GM12875 (cell line): Measurements from ENCODE around the gene CRB2.

Experiments
- H3K4me3 ChIP-seq: one replicate; pipeline ENCODE4 v1.5.1; 2011; ENCODE audit warnings: low read depth, low read length, control low read depth
- TF ChIP-seq, protein P1 (sequence below): IDR thresholded peaks from 2 replicates; pipeline ENCODE4 v1.5.1; 2011; ENCODE audit warnings: low read depth, mild to moderate bottlenecking, control low read depth, inconsistent platforms, low read length, moderate library complexity, borderline replicate concordance; ENCODE audit not compliant: insufficient read depth

The CRB2 gene

DNA sequence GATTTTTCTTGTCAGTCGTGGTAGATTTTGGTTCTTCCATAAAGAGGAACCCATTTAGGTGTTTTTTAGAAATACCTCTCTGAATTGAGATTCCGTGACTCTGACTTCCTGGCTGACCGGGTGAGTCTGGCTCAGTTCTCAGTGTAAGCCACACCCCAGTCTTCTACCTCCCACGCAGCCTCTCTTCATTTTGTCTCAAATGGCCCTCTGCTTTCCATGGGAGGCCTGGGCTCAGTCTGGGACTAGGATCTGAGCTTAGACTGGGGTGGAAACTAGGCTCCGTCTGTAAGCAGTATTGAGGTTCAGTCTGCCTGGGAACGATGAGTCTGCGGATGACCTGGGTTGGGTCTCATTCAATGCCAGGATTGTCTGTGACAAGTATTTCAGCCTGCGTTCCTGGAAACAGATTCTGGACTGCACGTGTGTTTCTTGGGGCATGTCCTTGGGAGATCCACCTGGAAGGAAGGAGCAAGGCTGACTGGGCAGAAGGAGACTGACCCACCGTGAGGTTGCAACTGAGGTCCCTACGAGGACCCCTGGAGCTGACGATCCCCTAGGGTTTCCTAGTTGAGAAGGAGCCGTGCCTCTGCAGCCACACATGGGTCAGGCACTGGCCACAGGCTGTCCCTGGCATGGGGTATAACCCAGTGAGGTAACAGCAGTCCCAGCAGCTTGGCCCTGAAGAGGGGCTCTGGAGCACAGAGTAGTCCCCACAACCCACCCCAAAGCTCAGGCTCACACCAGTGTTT, 12.4 kb upstream of the CRB2 start:
- TF ChIP-seq, protein P1, sequence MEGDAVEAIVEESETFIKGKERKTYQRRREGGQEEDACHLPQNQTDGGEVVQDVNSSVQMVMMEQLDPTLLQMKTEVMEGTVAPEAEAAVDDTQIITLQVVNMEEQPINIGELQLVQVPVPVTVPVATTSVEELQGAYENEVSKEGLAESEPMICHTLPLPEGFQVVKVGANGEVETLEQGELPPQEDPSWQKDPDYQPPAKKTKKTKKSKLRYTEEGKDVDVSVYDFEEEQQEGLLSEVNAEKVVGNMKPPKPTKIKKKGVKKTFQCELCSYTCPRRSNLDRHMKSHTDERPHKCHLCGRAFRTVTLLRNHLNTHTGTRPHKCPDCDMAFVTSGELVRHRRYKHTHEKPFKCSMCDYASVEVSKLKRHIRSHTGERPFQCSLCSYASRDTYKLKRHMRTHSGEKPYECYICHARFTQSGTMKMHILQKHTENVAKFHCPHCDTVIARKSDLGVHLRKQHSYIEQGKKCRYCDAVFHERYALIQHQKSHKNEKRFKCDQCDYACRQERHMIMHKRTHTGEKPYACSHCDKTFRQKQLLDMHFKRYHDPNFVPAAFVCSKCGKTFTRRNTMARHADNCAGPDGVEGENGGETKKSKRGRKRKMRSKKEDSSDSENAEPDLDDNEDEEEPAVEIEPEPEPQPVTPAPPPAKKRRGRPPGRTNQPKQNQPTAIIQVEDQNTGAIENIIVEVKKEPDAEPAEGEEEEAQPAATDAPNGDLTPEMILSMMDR = no peak
- peak overlapping the region; percentile 8 for H3K4me3 ChIP-seq

DNA sequence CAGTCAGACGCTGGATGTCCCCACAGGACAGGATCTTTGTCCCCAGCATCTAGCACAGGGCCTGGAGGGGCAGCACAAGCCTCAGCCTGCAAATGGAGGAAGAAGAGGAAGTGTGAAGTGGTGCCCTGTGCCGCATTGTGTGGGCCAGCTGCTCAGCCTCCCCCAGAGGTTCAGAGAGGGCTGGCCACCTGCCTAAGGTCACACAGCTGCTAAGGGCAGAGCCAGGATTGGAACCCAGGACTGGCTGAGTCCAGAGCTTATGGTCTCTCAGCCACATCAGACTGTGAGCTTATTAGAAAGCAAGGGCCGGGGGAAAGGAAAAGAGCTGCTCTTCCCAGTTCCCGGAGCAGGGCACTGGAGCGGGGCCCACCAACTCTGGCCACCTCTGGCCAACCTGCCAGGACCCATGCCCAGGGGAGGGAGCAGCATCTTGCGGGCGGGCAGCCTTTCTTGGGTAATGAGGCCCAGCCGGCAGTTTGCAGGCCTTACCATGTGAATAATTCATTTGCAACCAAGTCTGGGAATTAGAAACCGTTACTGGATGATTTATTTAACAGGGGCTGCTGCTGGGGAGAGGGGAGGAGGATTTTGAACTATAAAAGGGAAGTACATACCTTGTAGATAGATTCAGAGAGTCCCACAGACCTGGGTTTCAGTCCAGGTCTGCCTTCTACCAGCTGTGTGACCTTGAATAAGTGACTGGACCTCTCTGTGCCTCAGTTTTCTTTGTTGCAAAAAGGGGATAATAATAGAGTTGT, 11.6 kb upstream of the CRB2 start:
- TF ChIP-seq, protein P1 = no peak
- H3K4me3 ChIP-seq = no peak overlapping the region

DNA sequence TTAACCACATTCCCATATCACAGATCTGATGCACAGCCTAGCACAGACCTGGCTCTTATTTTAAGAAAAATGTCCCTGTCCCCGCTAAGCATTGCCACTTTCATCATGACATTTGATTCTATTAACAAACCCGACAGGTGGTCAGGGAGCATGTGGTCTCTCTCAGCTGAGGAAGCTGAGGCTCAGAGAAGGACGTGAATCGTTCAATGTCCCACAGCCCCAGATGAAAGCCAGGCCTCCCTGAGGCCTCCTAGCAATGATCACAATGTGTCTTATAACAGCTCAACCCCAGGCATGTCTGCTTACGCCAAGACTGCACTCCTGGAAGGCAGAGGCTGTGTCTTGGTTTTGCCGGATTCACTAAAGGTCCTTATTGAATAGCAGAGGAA, 10.4 kb upstream of the CRB2 start:
- TF ChIP-seq, protein P1 = no peak
- H3K4me3 ChIP-seq = no peak overlapping the region

DNA sequence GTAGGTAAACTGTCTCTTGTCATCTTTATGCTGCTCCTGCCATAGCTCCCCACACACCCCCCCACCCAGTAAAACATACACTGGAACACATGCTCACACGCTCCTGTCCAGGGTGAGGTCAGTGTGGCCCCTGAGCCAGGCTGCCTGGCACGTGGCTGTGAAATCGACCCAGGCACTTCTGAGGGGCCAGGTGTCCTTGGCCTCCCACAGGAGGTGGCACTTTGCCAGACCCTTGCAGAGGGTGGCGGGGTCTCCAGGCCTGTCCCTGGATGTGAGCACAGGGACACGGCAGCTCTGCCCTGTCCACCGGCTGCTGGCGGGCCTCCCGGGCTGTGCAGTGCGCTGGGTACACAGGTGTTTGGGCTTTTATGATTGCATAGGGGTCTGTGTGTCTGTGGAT, 10.0 kb upstream of the CRB2 start:
- TF ChIP-seq, protein P1 = no peak
- H3K4me3 ChIP-seq = no peak overlapping the region

DNA sequence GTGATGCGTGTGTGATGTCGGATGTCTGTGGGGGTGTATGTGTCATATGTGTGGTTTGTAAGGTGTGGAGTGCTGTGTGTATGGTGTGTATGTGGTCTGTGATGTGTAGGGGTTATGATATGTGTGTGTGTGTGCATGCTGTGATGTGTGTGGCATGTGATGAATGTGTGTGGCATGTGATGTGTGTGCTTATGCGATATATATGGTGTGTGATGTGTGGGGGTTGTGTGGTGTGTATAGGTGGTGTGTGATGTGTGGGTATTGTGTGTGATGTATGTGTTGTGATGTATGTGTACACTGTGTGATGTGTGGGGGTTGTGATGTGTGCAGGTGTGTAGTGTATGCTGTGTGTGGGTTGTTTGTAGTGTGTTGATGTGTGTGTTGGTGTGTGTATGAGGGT, 9.2 kb upstream of the CRB2 start:
- no peak overlapping the region for H3K4me3 ChIP-seq
- TF ChIP-seq, protein P1 = no peak

DNA sequence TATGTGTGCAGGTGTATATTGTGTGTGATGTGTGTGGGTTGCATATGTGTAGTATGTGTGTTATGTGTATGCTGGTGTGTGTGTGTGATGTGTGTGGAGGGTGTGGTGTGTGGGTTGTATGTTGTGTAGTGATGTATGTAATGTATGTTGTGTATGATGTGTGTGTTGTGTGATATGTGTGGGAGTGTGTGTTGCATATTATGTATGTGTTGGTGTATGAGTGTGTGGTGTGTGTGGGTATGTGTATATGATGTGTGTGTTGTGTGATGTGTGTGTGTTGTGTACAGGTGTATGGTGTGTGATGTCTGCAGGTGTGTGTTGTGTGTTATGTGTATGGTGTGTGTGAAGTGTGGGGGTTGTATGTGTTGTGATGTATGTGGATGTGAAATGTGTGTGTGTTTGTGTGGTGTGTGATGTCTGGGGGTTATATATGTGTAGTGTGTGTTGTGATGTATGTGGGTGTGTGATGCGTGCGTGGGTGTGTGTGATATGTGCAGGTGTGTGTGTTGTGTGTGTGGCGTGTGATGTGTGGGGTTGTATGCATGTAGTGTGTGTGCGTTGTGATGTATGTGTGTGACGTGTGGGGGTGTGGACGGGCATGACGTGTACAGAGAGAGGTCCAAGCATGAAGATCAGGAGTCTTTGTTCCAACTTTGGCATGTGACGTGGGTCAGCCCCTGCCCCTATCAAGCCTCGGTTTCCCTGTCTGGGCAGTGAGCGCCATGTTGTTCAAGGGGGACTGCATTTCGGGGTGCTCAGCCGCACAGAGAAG, 8.5 kb upstream of the CRB2 start:
- no peak overlapping the region for H3K4me3 ChIP-seq

More for the DNA sequence above, 8.5 kb upstream of the CRB2 start:
- TF ChIP-seq, protein P1 = no peak
